Panc1 (cell line): Measurements from ENCODE around the gene ALDH3A1.

ENCODE experiments used
- POLR2AphosphoS5 ChIP-seq: IDR thresholded peaks from 2 replicates; pipeline ENCODE4 v1.6.1; 2012; ENCODE audit warnings: mild to moderate bottlenecking, low read depth, low read length, moderate library complexity
- TF ChIP-seq, protein P1 (sequence below): fragments of 450-650 bp; IDR thresholded peaks from 2 replicates; pipeline ENCODE4 v1.5.1; 2017; ENCODE audit warnings: mild to moderate bottlenecking
- TF ChIP-seq, protein P2 (sequence below), 2 experiments: IDR thresholded peaks; 2 replicates each; pipeline ENCODE4 v1.6.1; 2011 to 2012; ENCODE audit warnings: low read depth in 2 of 2, control low read depth in 1 of 2, low read length in 1 of 2, mild to moderate bottlenecking in 1 of 2, moderate library complexity in 1 of 2; ENCODE audit not compliant: insufficient read depth in 1 of 2

DNA sequence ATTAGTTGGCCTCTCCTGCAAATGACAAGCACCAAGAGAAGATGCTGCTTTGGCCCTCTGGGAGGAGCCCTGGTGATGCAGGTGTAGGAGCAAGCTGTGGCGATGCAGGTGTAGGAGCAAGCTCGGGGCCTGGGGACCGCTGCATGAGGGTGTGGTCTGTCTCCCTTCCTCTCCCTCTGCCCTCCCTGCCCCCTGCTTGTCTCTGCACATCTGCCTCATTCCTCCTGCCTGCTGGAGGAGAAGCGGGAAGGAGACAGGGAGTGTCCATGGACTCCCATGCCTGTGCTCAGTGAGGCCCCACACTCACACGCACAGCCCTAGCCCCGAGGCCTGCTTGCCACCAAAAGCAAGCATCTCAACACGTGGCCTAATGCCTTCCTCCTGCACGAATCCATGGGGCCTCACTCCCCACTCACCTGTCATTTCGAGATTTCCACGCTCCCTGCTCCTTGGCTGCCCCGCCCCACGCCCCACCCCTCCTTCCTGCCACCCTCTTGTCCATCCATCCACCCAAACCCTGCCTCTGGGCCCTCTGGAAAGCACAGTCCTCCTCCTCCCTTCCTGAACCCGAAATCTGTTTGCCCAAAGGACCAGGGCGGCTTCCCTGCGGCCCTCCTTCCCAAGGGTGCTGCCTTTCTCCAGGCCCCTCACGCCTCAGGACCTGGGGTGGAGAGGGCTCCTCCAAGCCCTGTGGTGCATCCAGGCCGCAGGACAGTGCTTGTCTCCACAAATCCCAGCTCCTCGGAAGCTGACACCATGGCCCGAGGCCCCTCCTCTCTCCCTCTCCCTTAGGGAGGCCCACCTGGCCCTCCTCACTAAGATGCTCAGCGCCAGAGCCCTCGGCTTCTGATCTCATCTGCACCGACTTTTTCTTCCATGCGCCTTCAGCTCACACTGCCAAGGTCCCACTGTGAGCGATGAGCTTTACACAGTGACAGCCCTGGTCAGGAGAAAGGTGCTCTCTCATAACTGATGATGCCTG is 11.8 kb upstream of the ALDH3A1 start:
- TF ChIP-seq, protein P1, sequence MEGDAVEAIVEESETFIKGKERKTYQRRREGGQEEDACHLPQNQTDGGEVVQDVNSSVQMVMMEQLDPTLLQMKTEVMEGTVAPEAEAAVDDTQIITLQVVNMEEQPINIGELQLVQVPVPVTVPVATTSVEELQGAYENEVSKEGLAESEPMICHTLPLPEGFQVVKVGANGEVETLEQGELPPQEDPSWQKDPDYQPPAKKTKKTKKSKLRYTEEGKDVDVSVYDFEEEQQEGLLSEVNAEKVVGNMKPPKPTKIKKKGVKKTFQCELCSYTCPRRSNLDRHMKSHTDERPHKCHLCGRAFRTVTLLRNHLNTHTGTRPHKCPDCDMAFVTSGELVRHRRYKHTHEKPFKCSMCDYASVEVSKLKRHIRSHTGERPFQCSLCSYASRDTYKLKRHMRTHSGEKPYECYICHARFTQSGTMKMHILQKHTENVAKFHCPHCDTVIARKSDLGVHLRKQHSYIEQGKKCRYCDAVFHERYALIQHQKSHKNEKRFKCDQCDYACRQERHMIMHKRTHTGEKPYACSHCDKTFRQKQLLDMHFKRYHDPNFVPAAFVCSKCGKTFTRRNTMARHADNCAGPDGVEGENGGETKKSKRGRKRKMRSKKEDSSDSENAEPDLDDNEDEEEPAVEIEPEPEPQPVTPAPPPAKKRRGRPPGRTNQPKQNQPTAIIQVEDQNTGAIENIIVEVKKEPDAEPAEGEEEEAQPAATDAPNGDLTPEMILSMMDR, result no peak
- TF ChIP-seq POLR2AphosphoS5, result no peak
- TF ChIP-seq, protein P2, sequence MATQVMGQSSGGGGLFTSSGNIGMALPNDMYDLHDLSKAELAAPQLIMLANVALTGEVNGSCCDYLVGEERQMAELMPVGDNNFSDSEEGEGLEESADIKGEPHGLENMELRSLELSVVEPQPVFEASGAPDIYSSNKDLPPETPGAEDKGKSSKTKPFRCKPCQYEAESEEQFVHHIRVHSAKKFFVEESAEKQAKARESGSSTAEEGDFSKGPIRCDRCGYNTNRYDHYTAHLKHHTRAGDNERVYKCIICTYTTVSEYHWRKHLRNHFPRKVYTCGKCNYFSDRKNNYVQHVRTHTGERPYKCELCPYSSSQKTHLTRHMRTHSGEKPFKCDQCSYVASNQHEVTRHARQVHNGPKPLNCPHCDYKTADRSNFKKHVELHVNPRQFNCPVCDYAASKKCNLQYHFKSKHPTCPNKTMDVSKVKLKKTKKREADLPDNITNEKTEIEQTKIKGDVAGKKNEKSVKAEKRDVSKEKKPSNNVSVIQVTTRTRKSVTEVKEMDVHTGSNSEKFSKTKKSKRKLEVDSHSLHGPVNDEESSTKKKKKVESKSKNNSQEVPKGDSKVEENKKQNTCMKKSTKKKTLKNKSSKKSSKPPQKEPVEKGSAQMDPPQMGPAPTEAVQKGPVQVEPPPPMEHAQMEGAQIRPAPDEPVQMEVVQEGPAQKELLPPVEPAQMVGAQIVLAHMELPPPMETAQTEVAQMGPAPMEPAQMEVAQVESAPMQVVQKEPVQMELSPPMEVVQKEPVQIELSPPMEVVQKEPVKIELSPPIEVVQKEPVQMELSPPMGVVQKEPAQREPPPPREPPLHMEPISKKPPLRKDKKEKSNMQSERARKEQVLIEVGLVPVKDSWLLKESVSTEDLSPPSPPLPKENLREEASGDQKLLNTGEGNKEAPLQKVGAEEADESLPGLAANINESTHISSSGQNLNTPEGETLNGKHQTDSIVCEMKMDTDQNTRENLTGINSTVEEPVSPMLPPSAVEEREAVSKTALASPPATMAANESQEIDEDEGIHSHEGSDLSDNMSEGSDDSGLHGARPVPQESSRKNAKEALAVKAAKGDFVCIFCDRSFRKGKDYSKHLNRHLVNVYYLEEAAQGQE (IDR thresholded peaks at IDR 0.05; ENCODE audit: insufficient read depth in 1 of 2, low read depth in 2 of 2, low read length in 1 of 2), result no peak
